Uterus (tissue), 2 donors: Measurements from ENCODE around the gene ZNF330.

ENCODE experiments used
- CTCF ChIP-seq, 4 experiments: fragments of 200-600 bp in 2 of 4; fragments of 450-650 bp in 2 of 4; sonication (generic) in 2 of 4; IDR thresholded peaks; one replicate each; pipeline ENCODE4 v1.5.1; 2016 to 2019; ENCODE audit warnings: antibody characterized with exemption in 4 of 4, mild to moderate bottlenecking in 2 of 4, moderate library complexity in 1 of 4
- POLR2A ChIP-seq, 2 donors: fragments of 450-650 bp; IDR thresholded peaks; one replicate each; pipeline ENCODE4 v1.6.1; 2016; ENCODE audit warnings: antibody characterized with exemption in 2 of 2, mild to moderate bottlenecking in 1 of 2, moderate library complexity in 1 of 2

GRCh38 chr4:141229408-141230101, 8.9 kb downstream of the ZNF330 start:
- TF ChIP-seq POLR2A (IDR thresholded peaks at IDR 0.05) (no peak), CTCF (IDR thresholded peaks at IDR 0.05) (no peak)
